Esophagus squamous epithelium (tissue), 5 donors: ENCODE results near the gene RBM33. TPM values are rescaled to one million over a fixed set of nuclear protein-coding genes. Genes with fewer than 3 reads are reported as not detected.

Source experiments
- DNase-seq: peaks from one replicate; lab custom pipeline; 2025; lab: John Stamatoyannopoulos, UW
- H3K27ac ChIP-seq, 4 donors: fragments of 200-600 bp; sonication (generic); one replicate each; pipeline ENCODE4 v1.5.1; 2016 to 2019; ENCODE audit warnings: mild to moderate bottlenecking in 1 of 4
- H3K27me3 ChIP-seq, 4 donors: fragments of 200-600 bp; sonication (generic); 1 replicate in 3 of 4; 2 replicates in 1 of 4; pipeline versions ENCODE4 v1.5.1 to v1.6.0; 2017 to 2021; ENCODE audit warnings: antibody characterized with exemption in 1 of 4
- H3K36me3 ChIP-seq, 3 donors: fragments of 200-600 bp; sonication (generic); one replicate each; pipeline ENCODE4 v1.5.1; 2016 to 2019
- H3K4me1 ChIP-seq, 3 donors: fragments of 200-600 bp; sonication (generic); one replicate each; pipeline ENCODE4 v1.5.1; 2017 to 2019
- H3K4me3 ChIP-seq, 4 donors: fragments of 200-600 bp; sonication (generic); 1 replicate in 3 of 4; 2 replicates in 1 of 4; pipeline ENCODE4 v1.5.1; 2016 to 2019; ENCODE audit warnings: mild to moderate bottlenecking in 2 of 4, moderate library complexity in 1 of 4
- H3K9me3 ChIP-seq, 3 donors: fragments of 200-600 bp; sonication (generic); one replicate each; pipeline ENCODE4 v1.5.1; 2016 to 2019
- CTCF ChIP-seq, 6 experiments: fragments of 450-650 bp in 4 of 6; fragments of 200-600 bp in 2 of 6; sonication (generic) in 2 of 6; IDR thresholded peaks; one replicate each; pipeline ENCODE4 v1.5.1; 2016 to 2019; ENCODE audit warnings: antibody characterized with exemption in 6 of 6, mild to moderate bottlenecking in 4 of 6, moderate library complexity in 4 of 6
- POLR2A ChIP-seq, 4 donors: fragments of 450-650 bp; IDR thresholded peaks; one replicate each; pipeline ENCODE4 v1.6.1; 2017; ENCODE audit warnings: antibody characterized with exemption in 4 of 4, mild to moderate bottlenecking in 4 of 4, moderate library complexity in 3 of 4
- WGBS, 2 donors: methylation state at CpG; one replicate each; pipeline ENCODE4 v1.1.5; 2018; 5-methylcytosine and 5-hydroxymethylcytosine counted together
- intact Hi-C: fragments of 100-400 bp; cut with DNase I; formaldehyde crosslinking; loops from one replicate; pipeline ENCODE4 v1.15.0; 2022
- total RNA-seq, 4 donors: library from RNA; depleted of rRNA; stranded (reverse); fragments of >200 nt; gene quantifications; one replicate each; pipeline ENCODE4 v1.1.0, GENCODE V29; 2016
- donor health status: DM: yes; HTN: yes; CAD: no.

Gene RBM33
- total RNA-seq, 4 donors from 2014 or later = 20.3 to 45.6 (median 26.9) TPM

- Histone ChIP-seq H3K4me1 (peaks cover 10 to 71% (median 31%) of the 10 kb centered on the region in 3 donors), H3K36me3 (peaks cover 0 to 5% (median 0%) of the 10 kb centered on the region in 3 donors), H3K9me3 (no peaks in the 10 kb centered on the region), H3K27me3 (no peaks in the 10 kb centered on the region), H3K27ac (no peak overlapping the region), H3K4me3 (no peak overlapping the region)
- TF ChIP-seq CTCF (IDR thresholded peaks at IDR 0.05) = no peak
- TF ChIP-seq POLR2A (IDR thresholded peaks at IDR 0.05) = no peak
- DNase-seq = no peak
- intact Hi-C loops = no loop called here
- WGBS, 2 donors = 74 to 93% methylated on average over 3 to 4 of the region's 4 CpGs
Observed at GRCh38 chr7:155663937-155664336, 19.5 kb downstream of the RBM33 start.

- 78 to 86% methylated on average over 9 of the region's 9 CpGs for WGBS, 2 donors
- no peaks in the 10 kb centered on the region for H3K9me3 ChIP-seq
- H3K36me3 ChIP-seq = peaks cover 0 to 5% (median 0%) of the 10 kb centered on the region in 3 donors
- no peak overlapping the region for H3K4me3 ChIP-seq
- H3K27ac ChIP-seq = peak overlapping the region in 1 of 4 donors; percentile 16
- TF ChIP-seq CTCF (IDR thresholded peaks at IDR 0.05) (no peak), POLR2A (IDR thresholded peaks at IDR 0.05) (no peak)
- no peaks in the 10 kb centered on the region for H3K27me3 ChIP-seq
- intact Hi-C loops = no loop called here
- peaks cover 10 to 75% (median 40%) of the 10 kb centered on the region in 3 donors for H3K4me1 ChIP-seq
- no peak for DNase-seq
Observed at GRCh38 chr7:155665079-155665956, 20.9 kb downstream of the RBM33 start.

GRCh38 chr7:155665957-155666287 lies 21.5 kb downstream of the RBM33 start:
- H3K9me3 ChIP-seq = no peaks in the 10 kb centered on the region
- TF ChIP-seq POLR2A (IDR thresholded peaks at IDR 0.05) = no peak
- TF ChIP-seq CTCF (IDR thresholded peaks at IDR 0.05) = no peak
- DNase-seq = no peak
- H3K27me3 ChIP-seq = no peaks in the 10 kb centered on the region
- H3K27ac ChIP-seq = peak overlapping the region in 1 of 4 donors; percentile 16
- WGBS, 2 donors = 26 to 42% methylated on average over 3 of the region's 3 CpGs
- peaks cover 10 to 78% (median 46%) of the 10 kb centered on the region in 3 donors for H3K4me1 ChIP-seq
- no peak overlapping the region for H3K4me3 ChIP-seq
- peaks cover 0 to 5% (median 0%) of the 10 kb centered on the region in 3 donors for H3K36me3 ChIP-seq
- intact Hi-C loops = no loop called here

- Histone ChIP-seq H3K27ac (no peak overlapping the region), H3K4me1 (peaks cover 10 to 82% (median 45%) of the 10 kb centered on the region in 3 donors), H3K36me3 (peaks cover 0 to 5% (median 0%) of the 10 kb centered on the region in 3 donors), H3K9me3 (no peaks in the 10 kb centered on the region), H3K27me3 (no peaks in the 10 kb centered on the region), H3K4me3 (no peak overlapping the region)
- DNase-seq = no peak
- WGBS, 2 donors = 77 to 91% methylated on average over 6 of the region's 6 CpGs
- intact Hi-C loops = no loop called here
- TF ChIP-seq POLR2A (IDR thresholded peaks at IDR 0.05) (no peak), CTCF (IDR thresholded peaks at IDR 0.05) (no peak)
Observed at GRCh38 chr7:155667241-155667829, 22.9 kb downstream of the RBM33 start.
